Stimulated activated effector memory CD8-positive, alpha-beta T cell treated with anti-CD3 and anti-CD28 coated beads, Interleukin-12 subunit alpha, Interleukin-12 subunit beta, amount 100 ng/mL, for 72 hours (primary cell): ENCODE measurements around the gene ATXN1.
"Not testable (repeated sequence)": the region's sequence is repeated elsewhere in the genome, so short reads cannot be mapped to it uniquely, and the experiment has no call there.

Experiments used
- ATAC-seq: fragments of 150-1000 bp; cut with Tn5 transposase; 2 replicates; pipeline ENCODE4 v1.10.0; 2021
- DNase-seq, 2 donors: peaks; one replicate each; pipeline ENCODE4 v3.0.0; 2021 to 2022; ENCODE audit warnings: low spot score in 2 of 2
- H3K27ac Mint-ChIP-seq: one replicate; pipeline ENCODE4 v1.8.0; 2022; ENCODE audit warnings: mild to moderate bottlenecking, mixed read lengths
- H3K36me3 Mint-ChIP-seq: one replicate; pipeline ENCODE4 v1.8.0; 2022; ENCODE audit warnings: mild to moderate bottlenecking, mixed read lengths
- H3K4me1 Mint-ChIP-seq: one replicate; pipeline ENCODE4 v1.8.0; 2022; ENCODE audit warnings: mixed read lengths
- H3K4me3 Mint-ChIP-seq: one replicate; pipeline ENCODE4 v1.8.0; 2022; ENCODE audit warnings: mild to moderate bottlenecking, mixed read lengths
- H3K9me3 Mint-ChIP-seq: one replicate; pipeline ENCODE4 v1.8.0; 2022; ENCODE audit warnings: mixed read lengths

ATXN1 gene

DNA sequence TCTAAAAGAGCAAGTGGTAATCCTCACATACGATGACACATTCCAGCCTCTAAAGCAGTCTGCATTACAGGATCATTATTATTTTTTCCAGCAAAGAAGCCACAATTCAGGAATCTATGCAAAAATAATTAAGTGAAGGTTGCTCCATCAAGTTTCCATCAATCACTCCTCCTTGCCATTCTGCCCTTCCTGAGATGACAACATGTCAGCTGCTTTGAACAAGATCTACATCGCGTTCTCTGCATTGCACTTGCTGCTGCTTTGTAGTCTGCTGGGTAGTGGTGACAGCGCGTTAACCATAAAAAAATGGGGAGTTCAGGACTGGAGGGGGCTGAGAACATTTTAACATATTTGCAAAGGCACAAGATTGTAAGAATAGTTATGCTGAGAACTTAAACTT, 375.2 kb downstream of the ATXN1 start:
- no peaks in the 10 kb centered on the region for H3K9me3 Mint-ChIP-seq
- H3K4me3 Mint-ChIP-seq: no peak overlapping the region
- no peak overlapping the region for H3K27ac Mint-ChIP-seq
- DNase-seq: no peak
- H3K36me3 Mint-ChIP-seq: peaks cover 46% of the 10 kb centered on the region
- ATAC-seq: no peak
- H3K4me1 Mint-ChIP-seq: peaks cover 8% of the 10 kb centered on the region

DNA sequence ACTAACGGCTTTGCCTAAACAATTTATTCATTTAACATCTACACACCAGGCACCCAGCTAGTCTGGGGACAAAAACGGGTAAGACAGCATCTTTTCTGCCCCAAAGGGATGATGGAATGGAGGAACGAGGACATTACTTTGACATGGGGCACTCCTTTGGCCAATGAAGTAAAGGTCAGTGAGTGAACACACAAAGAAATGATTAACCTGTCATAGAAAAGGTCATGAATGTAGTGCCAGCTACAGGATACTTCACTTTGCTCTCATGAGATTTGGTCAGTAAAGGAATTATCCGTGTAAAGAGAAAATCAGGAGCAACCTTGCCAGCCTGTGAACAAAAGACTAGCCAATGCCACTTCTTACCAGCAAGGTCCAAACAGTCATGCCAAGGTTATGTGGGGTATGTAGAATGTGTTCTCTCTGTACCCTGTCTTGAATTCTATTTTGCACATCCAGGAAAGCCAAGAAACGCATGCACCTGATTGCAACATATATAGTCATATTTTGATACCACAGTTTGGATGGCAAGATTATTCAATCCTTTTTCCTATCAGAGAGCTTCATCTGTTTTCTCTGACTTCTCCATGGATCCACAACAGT, 377.6 kb downstream of the ATXN1 start:
- no peak for DNase-seq
- H3K27ac Mint-ChIP-seq: no peak overlapping the region
- no peak overlapping the region for H3K4me3 Mint-ChIP-seq
- peaks cover 14% of the 10 kb centered on the region for H3K4me1 Mint-ChIP-seq
- no peaks in the 10 kb centered on the region for H3K9me3 Mint-ChIP-seq
- H3K36me3 Mint-ChIP-seq: peaks cover 31% of the 10 kb centered on the region
- ATAC-seq: no peak

DNA sequence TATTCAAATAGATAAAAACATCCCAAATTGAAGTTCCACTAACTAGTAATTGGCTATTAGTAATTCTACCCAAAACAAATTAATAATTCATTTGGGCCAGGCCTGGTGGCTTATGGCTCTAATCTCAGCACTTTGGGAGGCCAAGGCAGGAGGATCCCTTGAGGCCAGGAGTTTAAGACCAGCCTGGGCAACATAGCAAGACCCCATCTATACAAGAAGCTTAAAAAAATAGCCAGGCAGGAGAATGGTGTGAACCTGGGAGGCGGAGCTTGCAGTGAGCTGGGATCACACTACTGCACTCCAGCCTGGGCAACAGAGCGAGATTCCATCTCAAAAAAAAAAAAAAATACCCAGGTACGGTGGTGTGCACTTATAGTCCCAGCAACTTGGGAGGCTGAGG, 379.3 kb downstream of the ATXN1 start:
- not testable (repeated sequence) for DNase-seq

DNA sequence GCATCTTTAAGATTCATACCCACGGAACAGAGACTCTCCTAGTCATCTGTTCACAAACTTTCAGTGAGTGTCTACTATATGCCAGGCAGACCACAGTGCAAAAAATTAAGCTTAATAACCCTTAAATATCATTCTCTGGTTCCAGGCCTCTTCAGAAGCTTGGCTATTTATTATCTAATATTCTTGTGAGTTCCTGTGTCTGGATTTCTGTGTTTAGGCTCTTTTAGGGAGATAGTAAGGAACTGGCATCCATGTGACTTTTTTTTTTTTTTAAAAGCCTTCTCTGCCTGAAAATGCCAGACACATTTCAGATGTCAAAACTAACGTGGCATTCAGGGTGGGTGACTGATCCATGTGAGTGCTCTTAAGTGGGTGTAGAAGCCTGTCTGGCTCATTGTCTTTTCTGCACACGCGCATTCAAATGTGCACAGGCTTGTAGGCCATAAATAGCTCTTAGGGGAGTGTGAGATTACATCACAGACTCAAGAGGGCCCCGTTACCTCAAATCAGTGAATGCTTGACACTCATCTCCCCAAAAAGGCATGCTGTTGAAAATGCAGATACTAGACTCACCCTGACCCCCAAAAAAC, 380.9 kb downstream of the ATXN1 start:
- no peak for ATAC-seq
- peaks cover 22% of the 10 kb centered on the region for H3K4me1 Mint-ChIP-seq
- no peak overlapping the region for H3K27ac Mint-ChIP-seq
- peaks cover 29% of the 10 kb centered on the region for H3K36me3 Mint-ChIP-seq
- no peaks in the 10 kb centered on the region for H3K9me3 Mint-ChIP-seq
- H3K4me3 Mint-ChIP-seq: no peak overlapping the region
- no peak for DNase-seq

More for the DNA sequence above, 379.3 kb downstream of the ATXN1 start:
- not testable (repeated sequence) for H3K9me3 Mint-ChIP-seq, H3K27ac Mint-ChIP-seq, ATAC-seq, H3K4me3 Mint-ChIP-seq
- H3K36me3 Mint-ChIP-seq: peaks cover 29% of the 10 kb centered on the region
- H3K4me1 Mint-ChIP-seq: peaks cover 20% of the 10 kb centered on the region

DNA sequence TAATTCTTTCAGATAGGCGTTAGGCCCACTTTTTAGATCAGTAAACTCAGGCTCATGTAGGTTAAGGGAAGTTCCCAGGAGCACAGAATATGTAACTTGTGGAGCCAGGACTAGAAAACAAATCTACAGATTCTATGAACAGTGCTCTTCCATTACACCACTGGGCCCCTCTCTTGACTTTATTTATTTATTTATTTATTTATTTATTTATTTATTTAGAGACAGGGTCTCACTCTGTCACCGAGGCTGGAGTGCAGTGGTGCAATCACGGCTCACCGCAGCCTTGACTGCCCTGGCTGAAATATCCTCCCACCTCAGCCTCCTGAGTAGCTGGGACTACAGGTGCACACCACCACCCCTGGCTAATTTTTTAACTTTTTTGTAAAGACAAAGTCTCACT, 382.9 kb downstream of the ATXN1 start:
- not testable (repeated sequence) for H3K9me3 Mint-ChIP-seq, H3K4me3 Mint-ChIP-seq, ATAC-seq, DNase-seq, H3K27ac Mint-ChIP-seq
- Mint-ChIP-seq H3K4me1 (peaks cover 22% of the 10 kb centered on the region), H3K36me3 (peaks cover 26% of the 10 kb centered on the region)

DNA sequence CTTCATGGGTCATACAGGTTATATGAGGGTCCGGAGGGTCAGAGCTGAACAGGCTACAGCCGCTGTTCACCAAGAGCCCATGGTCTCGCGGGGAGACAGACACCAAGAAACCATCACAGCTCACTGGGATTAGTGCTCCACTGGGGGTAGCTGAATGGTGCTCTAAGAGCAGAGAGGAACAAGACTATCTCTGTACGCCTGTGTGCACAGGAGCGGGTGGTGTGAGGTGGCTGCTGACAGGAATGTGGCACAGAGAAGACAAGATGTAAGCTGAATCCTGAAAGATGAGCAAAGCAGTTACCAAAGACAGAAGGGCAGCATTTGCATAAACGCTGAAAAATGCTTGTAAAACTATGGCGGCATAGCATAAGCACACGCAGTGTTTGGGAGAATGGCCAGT, 383.8 kb downstream of the ATXN1 start:
- Mint-ChIP-seq H3K36me3 (peaks cover 21% of the 10 kb centered on the region), H3K4me1 (peaks cover 25% of the 10 kb centered on the region), H3K9me3 (no peaks in the 10 kb centered on the region), H3K4me3 (no peak overlapping the region), H3K27ac (no peak overlapping the region)
- no peak for ATAC-seq
- DNase-seq: no peak

DNA sequence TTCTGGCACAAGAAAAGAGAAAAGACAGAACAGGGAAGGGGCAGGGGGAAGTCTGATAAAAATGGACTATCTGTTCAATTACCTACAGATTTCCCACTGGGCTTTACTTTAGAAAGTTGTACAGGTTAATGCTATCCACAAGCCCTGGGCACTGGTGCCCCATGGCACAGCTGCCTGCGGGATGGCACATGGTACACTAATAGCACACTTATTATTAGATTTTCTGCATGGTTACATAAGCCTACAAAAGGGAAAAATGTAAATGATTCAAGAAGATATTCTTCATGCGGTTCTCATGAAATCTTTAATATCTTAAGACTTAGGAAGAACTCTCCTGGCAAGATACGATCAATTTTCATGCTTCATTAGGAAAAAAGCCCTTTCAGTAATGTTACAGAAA, 385.4 kb downstream of the ATXN1 start:
- DNase-seq (no peak), ATAC-seq (no peak)
- Mint-ChIP-seq H3K9me3 (no peaks in the 10 kb centered on the region), H3K4me3 (no peak overlapping the region), H3K36me3 (peaks cover 8% of the 10 kb centered on the region), H3K4me1 (peaks cover 33% of the 10 kb centered on the region), H3K27ac (no peak overlapping the region)

DNA sequence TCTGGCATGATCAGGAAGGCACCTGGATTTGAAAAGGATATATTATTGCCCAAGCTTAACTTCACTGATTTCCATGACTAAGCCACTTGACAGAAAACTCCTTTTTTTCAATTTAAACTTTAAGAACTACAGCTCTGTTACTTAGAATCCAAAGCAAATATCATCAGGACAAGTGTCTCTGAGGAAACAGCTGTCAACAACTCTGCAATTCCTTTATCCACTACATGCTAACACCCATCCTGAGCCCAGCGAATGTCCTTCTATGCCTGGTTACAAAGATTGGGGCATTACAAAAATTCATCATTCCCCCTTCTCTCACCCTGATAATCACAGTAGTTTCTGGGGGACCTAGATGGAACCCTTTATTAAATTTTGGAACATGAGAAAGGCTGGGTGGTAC, 386.1 kb downstream of the ATXN1 start:
- no peak overlapping the region for H3K4me3 Mint-ChIP-seq

DNA sequence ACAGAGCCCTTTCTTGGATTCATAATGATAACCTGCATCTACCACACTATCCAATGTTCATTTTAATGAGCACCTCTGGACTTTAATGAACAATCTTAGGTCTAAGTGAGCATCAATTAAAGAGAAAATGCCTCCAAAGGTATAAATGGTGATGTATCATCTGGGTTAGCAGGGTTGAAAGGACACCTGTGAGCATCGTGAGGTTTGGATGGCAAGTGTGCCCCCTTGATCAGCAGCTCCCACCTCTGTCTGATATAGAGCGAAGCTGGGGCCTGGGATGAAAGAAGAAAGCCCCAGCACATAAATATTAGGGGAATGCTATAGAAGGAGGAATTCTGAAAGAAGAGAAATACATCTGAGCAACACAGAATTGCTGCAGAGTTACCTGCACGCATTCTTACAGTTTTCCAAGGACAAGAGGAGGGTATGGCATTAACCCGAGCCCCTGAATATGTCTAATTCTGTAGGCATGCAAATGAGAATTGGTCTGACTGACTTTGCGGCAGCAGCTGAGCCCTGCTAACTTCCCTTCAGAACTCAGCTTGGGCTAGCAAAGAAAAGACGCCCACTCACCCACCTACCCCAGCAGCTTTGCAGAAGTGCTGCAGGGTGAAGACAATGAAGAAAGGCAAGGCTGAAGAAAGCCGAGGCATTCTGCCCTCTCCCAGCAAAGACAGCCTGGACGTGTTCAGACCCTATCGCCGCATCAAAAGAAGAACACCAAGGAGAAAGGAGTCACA, 386.6 kb downstream of the ATXN1 start:
- Mint-ChIP-seq H3K4me1 (peaks cover 30% of the 10 kb centered on the region), H3K9me3 (no peaks in the 10 kb centered on the region), H3K4me3 (no peak overlapping the region), H3K27ac (no peak overlapping the region), H3K36me3 (peaks cover 8% of the 10 kb centered on the region)
- DNase-seq: no peak
- no peak for ATAC-seq

More for the DNA sequence above, 386.1 kb downstream of the ATXN1 start:
- Mint-ChIP-seq H3K9me3 (no peaks in the 10 kb centered on the region), H3K36me3 (peaks cover 8% of the 10 kb centered on the region), H3K4me1 (peaks cover 33% of the 10 kb centered on the region), H3K27ac (no peak overlapping the region)
- ATAC-seq (no peak), DNase-seq (no peak)

DNA sequence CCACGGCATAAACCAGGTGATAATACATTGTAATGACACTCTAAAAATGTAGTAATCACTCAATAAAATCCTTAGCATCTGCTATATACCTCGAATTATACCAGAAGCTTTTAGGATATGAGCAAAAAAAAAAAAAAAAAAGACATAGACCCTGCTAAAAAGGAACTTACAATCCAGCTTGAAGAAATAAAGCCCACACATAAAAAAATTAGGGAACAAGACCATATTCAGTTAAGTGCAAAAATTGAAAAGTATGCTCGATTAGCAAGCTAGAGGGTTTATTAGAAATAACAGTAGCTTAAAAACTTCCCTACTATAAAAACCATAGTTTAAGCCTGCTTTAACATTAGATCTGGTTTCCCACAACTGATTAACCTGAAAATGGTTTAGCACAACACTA, 387.2 kb downstream of the ATXN1 start:
- ATAC-seq (no peak), DNase-seq (no peak)
- Mint-ChIP-seq H3K36me3 (peaks cover 8% of the 10 kb centered on the region), H3K4me1 (peaks cover 27% of the 10 kb centered on the region), H3K9me3 (no peaks in the 10 kb centered on the region), H3K4me3 (no peak overlapping the region), H3K27ac (no peak overlapping the region)

DNA sequence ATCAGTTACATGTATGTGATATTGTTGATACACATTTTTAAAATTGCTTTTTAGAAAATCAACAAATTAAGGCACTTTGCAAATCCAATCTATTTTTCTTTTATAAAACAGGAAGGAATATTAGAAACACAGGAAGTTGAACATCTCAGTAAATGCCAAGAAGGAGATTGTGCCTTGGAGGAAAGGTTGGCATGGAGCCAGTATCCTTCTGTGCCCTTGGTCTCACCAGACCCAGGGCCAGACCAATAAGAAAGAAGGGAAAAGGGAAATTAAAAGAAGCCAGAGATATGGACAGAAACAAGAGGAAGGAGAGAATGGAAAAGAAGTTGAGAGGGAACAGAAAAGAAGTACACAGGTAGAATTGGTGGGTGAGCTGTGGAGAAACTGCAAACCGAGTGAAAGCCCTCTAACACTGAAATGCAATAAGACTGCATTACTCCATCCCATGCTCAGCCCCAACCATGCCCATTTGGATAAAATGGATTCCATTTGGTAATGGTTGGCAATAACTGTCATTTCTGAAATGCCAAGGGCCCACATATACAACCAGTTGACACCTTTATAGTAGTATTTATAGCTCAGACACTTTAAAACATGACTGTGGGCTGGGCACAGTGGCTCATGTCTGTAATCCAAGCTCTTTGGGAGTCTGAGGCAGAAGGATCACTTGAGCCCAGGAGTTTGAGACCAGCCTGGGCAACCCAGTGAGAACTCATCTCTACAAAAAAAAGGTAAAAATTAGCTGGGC, 389.1 kb downstream of the ATXN1 start:
- Mint-ChIP-seq H3K4me3 (no peak overlapping the region), H3K36me3 (peaks cover 8% of the 10 kb centered on the region), H3K9me3 (no peaks in the 10 kb centered on the region), H3K27ac (peak overlapping the region; percentile 4), H3K4me1 (peaks cover 23% of the 10 kb centered on the region)
- no peak for ATAC-seq
- DNase-seq: no peak

DNA sequence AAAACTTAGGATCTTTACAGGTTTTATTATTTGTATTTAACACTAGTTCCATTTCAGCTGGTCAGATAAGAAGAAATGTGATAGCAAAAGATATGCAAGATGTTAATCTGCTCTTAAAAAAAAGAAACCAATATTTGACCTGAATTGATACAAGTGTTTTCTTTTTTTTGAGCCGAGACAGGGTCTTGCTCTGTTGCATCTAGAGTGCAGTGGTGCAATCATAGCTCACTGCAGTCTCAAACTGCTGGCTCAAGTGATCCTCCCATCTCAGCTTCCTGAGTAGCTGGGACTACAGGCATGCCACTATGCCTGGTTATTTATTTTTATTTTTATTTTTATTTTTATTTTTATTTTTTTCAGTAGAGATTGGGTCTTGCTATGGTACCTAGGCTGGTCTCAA, 389.9 kb downstream of the ATXN1 start:
- DNase-seq: no peak
- Mint-ChIP-seq H3K4me3 (no peak overlapping the region), H3K4me1 (peaks cover 19% of the 10 kb centered on the region), H3K27ac (no peak overlapping the region), H3K9me3 (no peaks in the 10 kb centered on the region), H3K36me3 (peaks cover 8% of the 10 kb centered on the region)
- no peak for ATAC-seq

DNA sequence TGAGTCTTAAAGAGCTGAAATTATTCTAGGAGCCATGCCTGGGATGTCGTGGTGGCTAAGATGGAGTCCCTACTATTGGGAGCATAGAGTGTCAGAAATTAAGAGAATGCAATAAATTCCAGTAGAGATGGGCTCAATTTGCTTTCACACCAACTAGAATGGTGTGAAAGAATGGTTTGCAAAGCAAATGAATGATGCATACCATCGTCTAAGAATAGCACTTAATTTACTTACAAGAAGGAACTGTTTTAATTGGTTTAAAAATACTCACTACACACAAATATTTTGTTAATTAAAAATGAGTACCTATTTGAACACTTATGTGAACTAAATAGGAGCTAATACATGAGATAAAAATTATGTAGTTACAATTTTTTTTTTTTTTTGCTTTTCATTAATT, 390.3 kb downstream of the ATXN1 start:
- Mint-ChIP-seq H3K4me3 (no peak overlapping the region), H3K36me3 (peaks cover 8% of the 10 kb centered on the region), H3K4me1 (peaks cover 19% of the 10 kb centered on the region), H3K27ac (no peak overlapping the region), H3K9me3 (no peaks in the 10 kb centered on the region)
- ATAC-seq (no peak), DNase-seq (no peak)

DNA sequence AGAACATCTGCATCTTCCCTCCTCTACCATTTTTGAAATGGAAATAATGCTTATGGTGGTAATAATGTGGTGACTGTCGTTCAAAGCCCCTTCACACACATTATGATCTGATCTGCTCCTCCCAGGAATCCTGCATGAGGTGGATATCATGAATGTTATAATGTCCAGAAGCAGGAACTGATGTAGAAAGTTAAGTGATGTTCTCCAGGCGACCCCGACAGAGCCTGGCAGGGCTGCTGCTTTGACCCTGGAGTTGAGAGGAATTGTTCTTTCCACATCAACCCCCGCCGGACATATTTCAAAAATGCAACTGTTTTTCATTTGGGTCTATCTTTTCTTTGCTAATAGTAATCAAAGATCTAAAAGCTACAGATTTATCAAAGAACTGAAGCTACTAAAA, 391.3 kb downstream of the ATXN1 start:
- no peak for ATAC-seq
- Mint-ChIP-seq H3K4me1 (peaks cover 18% of the 10 kb centered on the region), H3K27ac (no peak overlapping the region), H3K9me3 (no peaks in the 10 kb centered on the region), H3K4me3 (no peak overlapping the region), H3K36me3 (peaks cover 3% of the 10 kb centered on the region)
- DNase-seq: no peak

DNA sequence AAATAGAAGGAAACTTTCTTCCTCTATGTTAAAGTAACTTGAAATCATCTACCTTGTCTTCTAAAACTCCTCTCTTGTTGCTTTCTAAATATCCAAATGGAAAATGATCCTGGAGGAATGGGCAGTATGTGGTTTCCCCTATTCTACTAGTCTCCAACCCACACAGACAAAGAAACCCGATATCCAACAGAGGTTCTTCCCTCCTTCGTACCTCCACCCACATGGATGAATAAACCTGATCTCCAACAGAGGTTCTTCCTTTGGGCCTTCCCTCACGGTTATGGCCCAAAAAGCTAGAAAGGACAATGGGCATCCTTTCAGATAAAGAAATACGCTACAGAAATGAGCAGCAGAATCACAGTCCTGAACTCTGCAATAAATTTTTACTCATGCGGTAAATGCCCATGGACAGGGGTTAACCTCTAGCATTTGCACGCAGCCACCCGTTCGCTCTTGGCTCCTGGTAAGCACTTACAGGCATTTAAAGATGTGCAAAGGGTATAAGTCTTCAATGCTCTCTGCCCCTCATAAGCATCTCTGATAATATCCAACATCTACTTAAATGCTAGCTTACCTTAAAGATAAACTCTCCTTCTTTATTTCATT, 392.0 kb downstream of the ATXN1 start:
- ATAC-seq: no peak
- no peak overlapping the region for H3K27ac Mint-ChIP-seq
- H3K9me3 Mint-ChIP-seq: no peaks in the 10 kb centered on the region

More for the DNA sequence above, 392.0 kb downstream of the ATXN1 start:
- peaks cover 10% of the 10 kb centered on the region for H3K4me1 Mint-ChIP-seq
- no peak for DNase-seq
- no peaks in the 10 kb centered on the region for H3K36me3 Mint-ChIP-seq
- H3K4me3 Mint-ChIP-seq: no peak overlapping the region
